ENCODE measurements around the gene RPUSD1.
"Not testable (repeated sequence)": the region's sequence is repeated elsewhere in the genome, so short reads cannot be mapped to it uniquely, and the experiment has no call there.

The RPUSD1 gene

GRCh38 chr16:782258-782657 is 5.9 kb downstream of the RPUSD1 start:
- DNase-seq = no peak

GRCh38 chr16:781346-782010 is 6.7 kb downstream of the RPUSD1 start:
- DNase-seq = no peak

GRCh38 chr16:780296-780695 is 7.9 kb downstream of the RPUSD1 start:
- no peak for DNase-seq

DNA sequence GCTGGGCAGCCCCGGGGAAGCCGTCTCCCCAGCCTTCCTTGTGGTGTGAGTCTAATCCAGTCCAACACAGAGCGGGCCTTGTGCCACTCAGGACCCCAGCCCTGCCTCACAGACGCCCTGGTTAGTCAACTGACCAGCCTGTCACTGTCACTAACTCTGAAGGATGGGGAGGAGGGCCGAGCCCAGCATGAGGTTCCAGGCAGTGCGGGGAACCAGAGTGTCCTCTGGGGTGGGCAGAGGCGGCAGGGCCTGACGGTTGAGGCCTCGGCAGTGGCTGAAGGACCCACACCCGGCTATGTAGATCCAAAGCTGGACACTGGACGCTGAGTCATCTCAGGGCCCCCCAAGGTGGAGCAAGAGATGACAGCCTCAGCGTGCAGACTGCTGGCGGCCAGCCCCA is 8.6 kb downstream of the RPUSD1 start:
- no peak for DNase-seq

DNA sequence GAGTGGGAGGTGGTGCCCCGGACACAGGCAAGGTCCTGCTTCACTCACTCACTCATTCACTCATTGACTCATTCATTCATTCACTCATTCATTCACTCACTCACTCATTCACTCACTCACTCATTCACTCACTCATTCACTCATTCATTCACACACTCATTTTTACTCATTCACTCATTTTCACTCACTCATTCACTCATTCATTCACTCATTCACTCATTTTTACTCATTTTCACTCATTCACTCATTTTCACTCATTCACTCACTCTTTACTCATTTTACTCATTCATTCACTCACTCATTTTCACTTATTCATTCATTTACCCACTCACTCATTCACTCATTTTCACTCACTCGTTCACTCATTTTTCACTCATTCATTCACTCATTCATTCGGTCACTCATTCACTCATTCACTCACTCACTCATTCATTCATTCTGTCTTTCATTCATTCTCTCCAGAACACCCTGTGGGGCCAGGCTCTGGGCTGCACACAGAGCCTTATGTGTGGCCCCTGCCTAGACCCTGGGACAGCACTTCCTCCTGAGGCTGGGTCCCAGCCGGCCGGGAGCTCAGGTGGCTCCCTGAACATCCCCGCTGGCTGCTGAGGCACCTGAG is 9.2 kb downstream of the RPUSD1 start:
- no peak for DNase-seq

DNA sequence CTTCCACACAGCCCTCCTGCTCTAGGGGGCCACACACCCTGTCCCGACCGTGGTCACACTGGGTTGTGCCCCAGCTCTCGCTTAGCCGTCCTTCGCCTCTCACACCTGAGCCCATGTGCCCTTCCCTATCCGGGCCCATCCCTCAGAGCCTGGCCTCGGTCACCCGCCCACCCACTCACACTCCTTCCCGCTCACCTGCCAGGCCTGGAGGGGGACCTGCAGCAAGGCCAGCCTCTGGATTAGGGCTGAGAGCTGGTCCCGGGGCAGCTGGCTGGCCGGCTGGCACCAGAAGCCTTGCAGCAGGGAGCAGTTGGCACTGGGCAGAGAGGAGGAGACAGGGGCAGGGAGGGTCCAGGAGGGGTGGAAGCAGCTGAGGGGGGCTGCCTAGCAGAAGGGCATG is 9.7 kb downstream of the RPUSD1 start:
- DNase-seq = no peak

GRCh38 chr16:777826-778225 is 10.4 kb downstream of the RPUSD1 start:
- DNase-seq = no peak

DNA sequence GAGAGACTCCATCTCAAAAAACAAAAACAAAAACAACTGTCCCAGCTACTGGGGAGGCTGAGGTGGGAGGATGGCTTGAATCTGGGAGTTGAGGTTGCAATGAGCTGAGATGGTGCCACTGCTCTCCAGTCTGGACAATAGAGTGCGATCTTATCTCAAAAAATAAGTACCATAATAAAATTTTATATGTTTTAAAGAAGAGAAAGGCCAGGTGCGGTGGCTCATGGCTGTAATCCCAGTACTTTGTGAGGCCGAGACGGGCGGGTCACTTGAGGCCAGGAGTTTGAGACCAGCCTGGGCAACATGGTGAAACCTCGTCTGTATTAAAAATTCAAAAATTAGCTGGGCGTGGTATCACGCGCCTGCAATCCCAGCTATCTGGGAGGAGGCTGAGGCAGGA is 11.4 kb downstream of the RPUSD1 start:
- DNase-seq = no peak

GRCh38 chr16:776298-776697 is 11.9 kb downstream of the RPUSD1 start:
- not testable (repeated sequence) for DNase-seq

DNA sequence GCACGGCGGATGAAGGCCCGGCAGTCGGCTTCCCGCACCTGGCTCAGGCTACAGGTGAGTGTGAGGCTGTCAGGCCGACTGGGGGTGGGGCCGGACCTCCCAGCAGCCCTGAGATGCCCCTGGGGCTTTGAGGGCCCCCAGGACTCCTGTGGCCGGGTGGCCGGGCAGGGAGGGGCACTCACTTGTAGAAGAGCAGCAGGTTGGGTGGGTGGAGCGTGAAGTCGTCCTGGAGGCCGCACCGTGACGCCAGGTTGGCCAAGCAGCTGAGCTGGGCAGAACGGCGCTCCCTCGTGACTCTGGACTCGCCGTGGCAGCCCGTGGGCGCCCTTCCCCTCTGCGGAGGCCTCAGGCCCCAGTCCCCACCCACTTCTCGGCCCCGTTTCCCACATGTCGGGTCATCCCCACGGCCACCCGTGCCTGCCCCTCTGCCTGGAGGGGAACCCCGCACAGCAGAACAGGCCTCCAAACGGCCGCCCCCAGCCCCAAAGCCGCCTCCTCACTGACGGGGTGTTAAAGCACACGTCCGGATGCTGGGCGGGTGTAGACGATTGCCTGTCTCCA is 12.9 kb downstream of the RPUSD1 start:
- no peak for DNase-seq

- DNase-seq = no peak
Measured at GRCh38 chr16:774086-775001, 13.8 kb downstream of the RPUSD1 start.

- DNase-seq = no peak
Measured at GRCh38 chr16:772959-773358, 15.2 kb downstream of the RPUSD1 start.

DNA sequence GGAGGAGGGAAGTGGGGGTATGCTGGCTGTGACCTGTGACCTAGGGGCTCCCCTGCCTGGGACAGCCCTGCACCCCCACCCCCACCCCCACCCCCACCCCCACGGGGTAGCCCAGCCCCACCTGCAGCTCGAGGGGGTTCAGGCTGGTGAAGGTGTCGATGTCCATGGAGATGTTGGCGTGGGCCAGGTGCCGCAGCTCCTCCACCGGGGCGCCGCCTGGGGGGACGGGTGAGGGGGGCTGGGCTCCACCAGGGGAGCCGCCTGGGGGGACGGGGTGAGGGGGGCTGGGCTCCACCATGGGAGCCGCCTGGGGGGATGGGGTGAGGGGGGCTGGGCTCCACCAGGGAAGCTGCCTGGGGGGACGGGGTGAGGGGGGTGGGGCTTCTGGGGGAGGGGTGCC is 17.8 kb downstream of the RPUSD1 start:
- no peak for DNase-seq

DNA sequence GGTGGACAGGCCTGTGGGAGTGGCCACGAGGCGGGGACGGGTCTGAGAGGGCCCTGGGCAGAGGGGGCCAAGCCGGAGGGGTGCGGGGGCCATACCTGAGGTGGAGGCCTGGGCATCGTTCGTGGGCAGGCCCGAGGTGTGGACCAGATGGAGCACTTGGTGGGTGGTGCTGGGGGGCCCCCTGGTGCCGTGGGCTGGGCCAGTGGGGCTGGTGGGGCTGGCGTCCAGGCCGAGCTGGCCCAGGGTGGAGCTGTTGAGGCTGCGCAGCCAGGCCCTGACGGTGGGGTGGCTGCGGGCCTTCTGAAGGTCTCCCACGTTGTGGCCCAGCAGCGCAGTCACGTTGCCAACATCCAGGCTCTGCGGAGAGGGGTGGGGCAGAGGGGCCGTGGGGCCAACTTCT is 18.2 kb downstream of the RPUSD1 start:
- no peak for DNase-seq

DNA sequence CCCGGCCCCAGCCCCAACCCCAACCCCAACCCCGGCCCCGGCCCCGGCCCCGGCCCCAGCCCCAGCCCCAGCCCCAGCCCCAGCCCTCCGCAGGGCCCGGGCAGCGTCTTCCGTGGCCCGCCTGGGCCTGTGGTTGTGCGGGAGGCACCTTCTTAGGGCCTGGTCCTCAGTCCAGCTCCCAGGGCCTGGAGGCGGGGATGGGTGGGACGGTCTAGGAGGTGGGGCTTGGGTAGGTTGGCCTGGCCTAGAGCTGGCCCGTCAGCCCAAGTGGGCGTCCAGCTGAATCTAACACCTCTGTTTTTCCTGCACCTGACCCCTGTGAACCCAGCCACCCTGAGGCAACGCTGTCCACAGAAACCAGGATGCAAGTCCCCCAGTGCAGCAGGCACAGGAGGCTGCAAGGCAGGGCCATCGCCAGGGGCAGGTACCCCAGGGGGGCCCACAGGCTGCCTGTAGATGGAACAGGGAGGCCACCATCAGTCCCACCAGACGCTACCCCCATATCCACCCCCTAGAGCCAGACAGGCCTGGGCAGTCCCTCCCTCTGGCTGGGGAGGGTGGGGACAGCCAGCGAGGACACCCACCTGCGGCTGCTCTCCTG is 18.9 kb downstream of the RPUSD1 start:
- no peak for DNase-seq

DNA sequence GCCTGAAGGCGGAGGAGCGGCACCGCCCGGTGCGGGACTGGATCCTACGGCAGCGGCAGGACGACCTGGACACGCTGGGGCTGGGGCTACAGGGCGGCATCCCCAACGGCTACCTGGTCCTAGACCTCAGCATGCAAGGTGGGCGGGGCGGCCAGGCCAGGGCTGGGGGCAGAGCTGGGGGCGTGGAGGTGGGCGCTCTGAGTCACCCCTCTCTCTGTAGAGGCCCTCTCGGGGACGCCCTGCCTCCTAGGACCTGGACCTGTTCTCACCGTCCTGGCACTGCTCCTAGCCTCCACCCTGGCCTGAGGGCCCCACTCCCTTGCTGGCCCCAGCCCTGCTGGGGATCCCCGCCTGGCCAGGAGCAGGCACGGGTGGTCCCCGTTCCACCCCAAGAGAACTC is 19.8 kb downstream of the RPUSD1 start:
- DNase-seq = no peak

DNA sequence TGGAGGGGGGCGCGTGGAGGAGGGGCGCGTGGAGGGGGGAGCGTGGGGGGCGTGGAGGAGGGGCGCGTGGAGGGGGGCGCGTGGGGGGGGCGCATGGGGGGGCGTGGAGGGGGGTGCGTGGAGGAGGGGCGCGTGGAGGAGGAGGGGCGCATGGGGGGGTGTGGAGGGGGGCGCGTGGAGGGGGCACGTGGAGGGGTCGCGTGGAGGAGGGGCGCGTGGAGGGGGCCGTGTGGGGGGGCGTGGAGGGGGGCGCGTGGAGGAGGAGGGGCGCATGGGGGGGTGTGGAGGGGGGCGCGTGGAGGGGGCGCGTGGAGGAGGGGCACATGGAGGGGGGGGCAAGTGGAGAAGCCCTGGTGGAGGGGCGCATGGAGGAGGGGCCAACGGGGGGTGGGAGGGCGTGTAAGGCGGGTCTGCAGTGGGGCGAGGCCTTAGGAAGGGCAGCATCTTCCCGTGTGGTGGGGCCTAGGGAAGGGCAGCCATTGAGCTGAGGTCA is 20.4 kb downstream of the RPUSD1 start:
- DNase-seq = no peak

GRCh38 chr16:766820-767640 is 21.2 kb downstream of the RPUSD1 start:
- DNase-seq = no peak

DNA sequence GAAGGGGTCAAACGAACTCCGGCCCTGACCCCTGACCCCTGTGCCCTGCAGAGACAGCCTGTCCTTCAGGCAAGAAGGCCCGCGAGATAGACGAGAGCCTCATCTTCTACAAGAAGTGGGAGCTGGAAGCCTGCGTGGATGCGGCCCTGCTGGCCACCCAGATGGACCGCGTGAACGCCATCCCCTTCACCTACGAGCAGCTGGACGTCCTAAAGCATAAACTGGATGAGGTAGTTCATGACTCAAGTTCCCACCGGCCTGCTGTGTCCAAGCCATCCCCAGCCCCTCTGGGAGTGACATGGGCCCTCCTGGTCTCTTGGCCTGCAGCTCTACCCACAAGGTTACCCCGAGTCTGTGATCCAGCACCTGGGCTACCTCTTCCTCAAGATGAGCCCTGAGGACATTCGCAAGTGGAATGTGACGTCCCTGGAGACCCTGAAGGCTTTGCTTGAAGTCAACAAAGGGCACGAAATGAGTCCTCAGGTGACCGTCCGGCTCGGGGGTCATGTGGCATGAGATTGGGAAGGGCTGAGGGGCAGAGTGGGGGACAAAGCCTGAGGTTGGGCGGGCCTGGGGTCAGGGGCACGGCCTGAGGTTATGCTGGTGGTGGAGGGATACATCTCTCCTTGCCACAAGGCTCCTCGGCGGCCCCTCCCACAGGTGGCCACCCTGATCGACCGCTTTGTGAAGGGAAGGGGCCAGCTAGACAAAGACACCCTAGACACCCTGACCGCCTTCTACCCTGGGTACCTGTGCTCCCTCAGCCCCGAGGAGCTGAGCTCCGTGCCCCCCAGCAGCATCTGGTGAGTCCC is 22.0 kb downstream of the RPUSD1 start:
- no peak for DNase-seq

DNA sequence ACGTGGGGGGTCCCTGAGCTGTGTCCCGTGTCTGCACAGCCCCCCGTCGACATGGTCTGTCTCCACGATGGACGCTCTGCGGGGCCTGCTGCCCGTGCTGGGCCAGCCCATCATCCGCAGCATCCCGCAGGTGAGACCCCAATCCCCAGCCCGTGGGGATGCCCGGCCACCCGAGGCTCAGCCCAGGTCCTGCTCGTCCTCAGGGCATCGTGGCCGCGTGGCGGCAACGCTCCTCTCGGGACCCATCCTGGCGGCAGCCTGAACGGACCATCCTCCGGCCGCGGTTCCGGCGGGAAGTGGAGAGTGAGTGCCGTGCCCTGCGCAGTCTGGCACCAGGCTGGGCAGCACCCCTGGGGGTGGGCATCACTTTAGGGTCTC is 22.7 kb downstream of the RPUSD1 start:
- no peak for DNase-seq

DNA sequence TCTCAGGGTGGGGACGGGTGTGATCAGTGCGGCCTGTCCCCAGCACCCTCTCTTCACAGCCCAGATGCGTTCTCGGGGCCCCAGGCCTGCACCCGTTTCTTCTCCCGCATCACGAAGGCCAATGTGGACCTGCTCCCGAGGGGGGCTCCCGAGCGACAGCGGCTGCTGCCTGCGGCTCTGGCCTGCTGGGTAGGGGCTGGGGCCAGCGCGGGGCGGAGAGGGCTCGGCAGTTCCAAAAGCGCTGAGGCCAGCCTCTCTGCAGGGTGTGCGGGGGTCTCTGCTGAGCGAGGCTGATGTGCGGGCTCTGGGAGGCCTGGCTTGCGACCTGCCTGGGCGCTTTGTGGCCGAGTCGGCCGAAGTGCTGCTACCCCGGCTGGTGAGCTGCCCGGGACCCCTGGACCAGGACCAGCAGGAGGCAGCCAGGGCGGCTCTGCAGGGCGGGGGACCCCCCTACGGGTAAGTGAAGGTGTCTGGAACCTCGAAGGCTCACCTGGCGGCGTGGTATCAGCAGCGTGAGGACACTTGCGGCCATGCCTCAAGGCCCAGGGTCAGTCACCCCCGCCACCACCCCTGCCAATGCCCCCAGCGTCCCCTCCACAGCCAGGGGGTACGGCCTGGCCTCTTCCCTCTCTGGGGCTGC is 23.2 kb downstream of the RPUSD1 start:
- DNase-seq = no peak
